ENCODE measurements around the gene MRGPRD.
"Not testable (repeated sequence)": the region's sequence is repeated elsewhere in the genome, so short reads cannot be mapped to it uniquely, and the experiment has no call there.

MRGPRD gene

DNA sequence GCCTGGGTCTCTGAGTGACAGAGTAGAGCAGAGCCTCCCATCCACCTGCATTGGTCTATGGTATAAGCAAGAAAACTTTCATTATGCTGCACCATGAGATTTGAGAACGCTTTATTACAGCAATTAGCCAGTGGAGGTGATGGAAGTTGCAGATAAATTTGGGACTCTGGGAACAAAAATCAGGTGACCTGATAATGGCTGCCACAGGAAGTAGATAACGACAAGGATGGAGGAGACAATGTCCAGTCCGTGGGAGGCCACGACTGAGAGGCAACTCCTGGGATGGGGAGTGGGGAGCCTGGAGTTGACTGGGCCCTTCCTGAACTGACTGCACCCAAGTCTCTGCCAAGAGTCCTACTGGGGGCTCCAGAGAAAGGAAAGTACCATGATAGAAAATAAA is 4.7 kb downstream of the MRGPRD start:
- TF ChIP-seq, protein P1, sequence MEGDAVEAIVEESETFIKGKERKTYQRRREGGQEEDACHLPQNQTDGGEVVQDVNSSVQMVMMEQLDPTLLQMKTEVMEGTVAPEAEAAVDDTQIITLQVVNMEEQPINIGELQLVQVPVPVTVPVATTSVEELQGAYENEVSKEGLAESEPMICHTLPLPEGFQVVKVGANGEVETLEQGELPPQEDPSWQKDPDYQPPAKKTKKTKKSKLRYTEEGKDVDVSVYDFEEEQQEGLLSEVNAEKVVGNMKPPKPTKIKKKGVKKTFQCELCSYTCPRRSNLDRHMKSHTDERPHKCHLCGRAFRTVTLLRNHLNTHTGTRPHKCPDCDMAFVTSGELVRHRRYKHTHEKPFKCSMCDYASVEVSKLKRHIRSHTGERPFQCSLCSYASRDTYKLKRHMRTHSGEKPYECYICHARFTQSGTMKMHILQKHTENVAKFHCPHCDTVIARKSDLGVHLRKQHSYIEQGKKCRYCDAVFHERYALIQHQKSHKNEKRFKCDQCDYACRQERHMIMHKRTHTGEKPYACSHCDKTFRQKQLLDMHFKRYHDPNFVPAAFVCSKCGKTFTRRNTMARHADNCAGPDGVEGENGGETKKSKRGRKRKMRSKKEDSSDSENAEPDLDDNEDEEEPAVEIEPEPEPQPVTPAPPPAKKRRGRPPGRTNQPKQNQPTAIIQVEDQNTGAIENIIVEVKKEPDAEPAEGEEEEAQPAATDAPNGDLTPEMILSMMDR (IDR thresholded peaks at IDR 0.05; ENCODE audit: low read length, missing control alignments): no peak
- no peak for DNase-seq (ENCODE audit: low read depth)
- H3K4me3 ChIP-seq (replicated peaks; ENCODE audit: low read depth, low read length): no peak overlapping the region

DNA sequence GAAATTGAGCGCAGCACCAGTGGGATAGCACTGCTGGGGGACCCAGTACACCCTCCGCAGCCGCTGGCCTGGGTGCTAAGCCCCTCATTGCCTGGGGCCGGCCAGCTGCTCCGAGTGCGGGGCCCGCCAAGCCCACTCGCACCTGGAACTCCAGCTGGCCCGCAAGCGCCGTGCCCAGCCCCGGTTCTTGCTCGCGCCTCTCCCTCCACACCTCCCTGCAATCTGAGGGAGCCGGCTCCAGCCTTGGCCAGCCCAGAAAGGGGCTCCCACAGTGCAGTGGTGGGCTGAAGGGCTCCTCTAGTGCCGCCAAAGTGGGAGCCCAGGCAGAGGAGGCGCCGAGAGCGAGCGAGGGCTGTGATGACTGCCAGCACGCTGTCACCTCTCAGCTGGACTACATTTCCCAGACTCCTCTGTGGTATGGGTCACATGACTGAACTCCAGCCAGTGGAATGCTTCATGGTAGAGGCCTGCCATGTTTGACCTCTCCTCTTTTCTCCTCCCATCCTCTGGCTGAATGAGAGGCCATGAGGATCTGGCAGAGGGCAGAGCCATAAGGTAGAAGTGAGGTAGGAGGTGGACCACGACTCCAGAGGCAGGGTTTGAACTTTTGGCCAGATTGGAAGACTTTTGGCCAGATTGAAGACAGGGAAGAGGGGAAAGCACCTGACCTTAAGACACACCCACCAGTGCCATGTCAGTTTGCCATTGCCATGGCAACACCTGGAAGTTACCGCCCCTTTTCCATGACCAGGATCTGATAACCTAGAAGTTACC is 6.2 kb downstream of the MRGPRD start:
- TF ChIP-seq, protein P1 (IDR thresholded peaks at IDR 0.05; ENCODE audit: low read length, missing control alignments): no peak
- peak; percentile 19 for DNase-seq (ENCODE audit: low read depth)
- H3K4me3 ChIP-seq (replicated peaks; ENCODE audit: low read depth, low read length): no peak overlapping the region

DNA sequence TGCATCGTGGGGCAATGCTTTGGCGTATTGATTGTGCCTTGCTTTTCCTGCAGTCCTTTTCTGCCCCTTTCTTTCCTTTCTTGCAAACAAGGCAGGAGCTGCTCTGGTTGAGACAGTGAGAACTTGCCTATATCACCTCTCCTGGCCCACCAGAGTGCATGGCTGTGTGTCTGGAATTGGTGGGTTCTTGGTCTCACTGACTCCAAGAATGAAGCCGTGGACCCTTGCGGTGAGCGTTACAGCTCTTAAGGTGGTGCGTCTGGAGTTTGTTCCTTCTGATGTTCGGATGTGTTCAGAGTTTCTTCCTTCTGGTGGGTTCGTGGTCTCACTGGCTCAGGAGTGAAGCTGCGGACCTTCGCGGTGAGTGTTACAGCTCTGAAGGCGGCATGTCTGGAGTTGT is 7.1 kb downstream of the MRGPRD start:
- DNase-seq (ENCODE audit: low read depth); H3K4me3 ChIP-seq (replicated peaks; ENCODE audit: low read depth, low read length): not testable (repeated sequence)

DNA sequence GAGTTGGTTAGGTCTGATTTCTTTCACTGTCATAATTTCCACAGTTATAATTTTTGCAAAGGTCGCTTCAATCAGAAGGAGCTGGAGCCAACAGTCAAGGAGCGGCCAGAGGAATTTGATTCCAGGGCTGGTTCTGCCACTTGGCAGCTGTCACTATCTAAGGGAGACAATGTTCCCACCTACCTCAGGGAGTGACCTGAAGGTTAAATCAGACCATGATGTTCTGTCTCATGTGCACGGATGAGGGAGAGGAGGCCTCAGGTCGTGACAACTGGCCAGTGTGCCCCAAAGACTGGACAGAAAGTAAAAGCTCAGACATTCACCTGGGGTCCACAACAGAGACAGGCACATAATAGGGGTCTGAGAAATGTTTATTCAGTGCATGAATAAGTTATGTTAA is 7.6 kb downstream of the MRGPRD start:
- DNase-seq (ENCODE audit: low read depth): no peak

DNA sequence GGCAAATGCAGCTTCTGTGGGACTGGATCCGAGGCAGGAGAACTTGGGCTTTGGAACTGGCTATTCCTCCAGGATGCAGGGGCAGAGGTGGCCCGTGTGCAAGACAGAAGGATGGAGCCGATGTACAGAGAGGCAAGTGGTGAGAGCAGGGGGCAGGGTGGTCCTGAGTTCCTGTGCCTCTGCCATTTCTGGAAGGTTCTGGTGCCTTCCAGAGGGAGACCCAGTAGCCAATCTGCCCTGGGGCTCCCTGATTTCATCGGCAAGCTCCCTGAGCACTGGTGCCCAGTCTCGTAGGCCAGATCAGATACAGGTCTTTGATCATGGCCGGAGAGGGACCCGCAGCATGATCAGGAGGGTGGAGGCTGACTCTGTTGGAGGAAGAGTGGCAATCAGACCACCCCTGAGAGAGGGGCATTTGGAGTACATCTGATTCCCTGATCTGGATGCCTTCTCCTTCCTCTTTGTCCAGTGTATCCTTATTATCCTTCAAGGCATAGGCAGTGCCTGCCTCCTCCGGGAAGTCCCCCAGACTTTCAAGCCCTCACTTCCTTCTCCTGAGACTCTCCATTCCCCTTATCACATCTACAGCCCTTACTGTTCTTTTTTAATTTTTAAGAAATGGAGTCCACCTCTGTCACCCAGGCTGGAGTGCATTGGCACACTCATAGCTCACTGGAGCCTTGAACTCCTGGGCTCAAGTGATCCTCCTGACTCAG is 9.7 kb downstream of the MRGPRD start:
- TF ChIP-seq, protein P1 (IDR thresholded peaks at IDR 0.05; ENCODE audit: low read length, missing control alignments): no peak
- DNase-seq (ENCODE audit: low read depth): no peak
- H3K4me3 ChIP-seq (replicated peaks; ENCODE audit: low read depth, low read length): no peak overlapping the region

More for the DNA sequence above, 7.6 kb downstream of the MRGPRD start:
- TF ChIP-seq, protein P1 (IDR thresholded peaks at IDR 0.05; ENCODE audit: low read length, missing control alignments): no peak
- no peak overlapping the region for H3K4me3 ChIP-seq (replicated peaks; ENCODE audit: low read depth, low read length)

DNA sequence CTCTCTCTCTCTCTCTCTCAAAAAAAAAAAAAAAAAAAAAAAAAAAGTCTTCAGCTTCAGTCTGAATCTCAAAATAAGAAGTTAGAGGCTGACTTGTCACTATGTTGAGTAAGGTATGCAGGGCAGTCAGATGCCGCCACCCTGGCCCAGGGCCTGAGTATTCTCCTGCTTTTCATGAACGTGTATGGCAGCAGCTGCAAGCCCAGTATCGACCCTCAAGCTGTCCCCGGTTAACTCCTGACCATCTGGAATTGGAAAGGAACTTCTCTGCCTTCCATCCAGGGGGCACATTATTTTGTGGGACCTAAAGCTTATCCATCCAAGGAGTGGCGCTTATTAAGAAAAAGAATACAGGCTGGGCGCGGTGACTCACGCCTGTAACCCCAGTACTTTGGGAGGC is 11.4 kb downstream of the MRGPRD start:
- TF ChIP-seq, protein P1 (IDR thresholded peaks at IDR 0.05; ENCODE audit: low read length, missing control alignments): no peak
- no peak for DNase-seq (ENCODE audit: low read depth)
- H3K4me3 ChIP-seq (replicated peaks; ENCODE audit: low read depth, low read length): no peak overlapping the region

DNA sequence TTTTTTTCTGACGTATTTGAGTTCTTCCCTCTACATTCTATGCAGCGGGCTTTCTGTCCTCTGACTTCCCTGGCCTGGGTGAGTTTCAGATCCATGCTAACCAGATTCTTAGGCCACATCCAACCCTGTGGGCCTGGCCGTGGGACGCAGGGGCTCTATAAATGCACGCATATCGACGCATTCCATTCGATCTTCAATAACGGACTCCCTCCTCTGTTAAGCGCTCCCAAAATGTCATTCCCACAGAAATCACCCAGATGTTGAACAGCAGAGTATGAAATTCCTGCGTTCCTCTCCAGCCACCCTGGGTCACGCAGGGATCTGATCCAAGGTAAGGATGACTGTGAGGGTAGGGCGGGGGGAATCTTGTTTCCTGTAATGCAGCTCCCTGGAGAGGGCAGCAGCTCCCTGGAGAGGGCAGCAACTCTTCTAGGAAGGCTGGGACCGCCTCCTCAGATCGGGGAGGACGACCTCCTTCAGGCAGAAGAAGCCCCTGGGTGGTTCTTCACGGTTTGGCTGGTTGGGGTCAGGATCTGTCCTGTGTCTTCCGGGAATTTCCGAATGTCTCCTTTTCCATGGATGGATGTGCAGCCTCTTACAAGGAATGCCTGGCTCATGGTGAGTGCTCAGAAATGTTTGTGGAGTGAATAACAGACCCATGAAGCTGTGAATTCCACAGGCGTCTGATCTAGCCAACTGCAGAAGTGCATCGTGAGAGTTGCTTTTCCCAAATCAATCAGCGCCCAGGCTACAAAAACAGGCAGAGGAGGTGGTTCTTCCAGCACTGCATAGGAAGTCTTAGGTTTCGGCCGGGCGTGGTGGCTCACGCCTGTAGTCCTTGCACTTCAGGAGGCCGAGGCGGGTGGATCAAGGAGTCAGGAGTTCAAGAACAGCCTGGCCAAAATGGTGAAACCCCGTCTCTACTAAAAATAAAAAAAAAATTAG is 12.2 kb downstream of the MRGPRD start:
- no peak for DNase-seq (ENCODE audit: low read depth)
- TF ChIP-seq, protein P1 (IDR thresholded peaks at IDR 0.05; ENCODE audit: low read length, missing control alignments): no peak
- no peak overlapping the region for H3K4me3 ChIP-seq (replicated peaks; ENCODE audit: low read depth, low read length)

Measured in fibroblast of pulmonary artery (primary cell).